Measurements from ENCODE around the gene CDK15.

DNA sequence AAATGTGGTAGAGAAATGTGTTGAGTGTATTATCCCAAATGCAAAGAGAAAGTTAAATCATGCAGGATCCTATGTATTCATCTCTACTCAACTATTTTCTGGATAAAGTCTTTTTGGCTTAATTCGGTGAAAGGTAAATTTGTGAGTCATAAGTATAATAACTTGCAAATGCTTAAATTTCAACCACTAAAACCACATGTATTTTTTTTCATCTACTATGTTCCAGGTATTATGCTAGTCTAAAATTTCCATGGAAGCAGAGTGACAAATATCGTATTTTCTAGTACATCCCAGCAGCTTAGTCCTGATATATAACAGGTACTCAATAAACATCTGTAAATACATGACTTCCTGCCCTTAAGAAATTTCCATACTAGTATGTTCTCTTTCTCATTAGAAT is 31.8 kb upstream of the CDK15 start:
- TF ChIP-seq, protein P1, sequence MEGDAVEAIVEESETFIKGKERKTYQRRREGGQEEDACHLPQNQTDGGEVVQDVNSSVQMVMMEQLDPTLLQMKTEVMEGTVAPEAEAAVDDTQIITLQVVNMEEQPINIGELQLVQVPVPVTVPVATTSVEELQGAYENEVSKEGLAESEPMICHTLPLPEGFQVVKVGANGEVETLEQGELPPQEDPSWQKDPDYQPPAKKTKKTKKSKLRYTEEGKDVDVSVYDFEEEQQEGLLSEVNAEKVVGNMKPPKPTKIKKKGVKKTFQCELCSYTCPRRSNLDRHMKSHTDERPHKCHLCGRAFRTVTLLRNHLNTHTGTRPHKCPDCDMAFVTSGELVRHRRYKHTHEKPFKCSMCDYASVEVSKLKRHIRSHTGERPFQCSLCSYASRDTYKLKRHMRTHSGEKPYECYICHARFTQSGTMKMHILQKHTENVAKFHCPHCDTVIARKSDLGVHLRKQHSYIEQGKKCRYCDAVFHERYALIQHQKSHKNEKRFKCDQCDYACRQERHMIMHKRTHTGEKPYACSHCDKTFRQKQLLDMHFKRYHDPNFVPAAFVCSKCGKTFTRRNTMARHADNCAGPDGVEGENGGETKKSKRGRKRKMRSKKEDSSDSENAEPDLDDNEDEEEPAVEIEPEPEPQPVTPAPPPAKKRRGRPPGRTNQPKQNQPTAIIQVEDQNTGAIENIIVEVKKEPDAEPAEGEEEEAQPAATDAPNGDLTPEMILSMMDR (IDR thresholded peaks at IDR 0.05) = no peak
- TF ChIP-seq POLR2AphosphoS5 (IDR thresholded peaks at IDR 0.05; ENCODE audit: low read depth, low read length) = no peak

All from Panc1 (cell line).